Psoas muscle (tissue), 8 donors: ENCODE results near the gene SLC37A2. TPM values are rescaled to one million over a fixed set of nuclear protein-coding genes. Genes with fewer than 3 reads are reported as not detected.

Source experiments
- ATAC-seq, 4 donors: fragments of 200-7000 bp; cut with Tn5 transposase; one replicate each; pipeline ENCODE4 v1.9.1; 2020; ENCODE audit warnings: moderate library complexity in 3 of 4, mild to moderate bottlenecking in 2 of 4
- DNase-seq, 2 donors: peaks; one replicate each; pipeline ENCODE4 v3.0.0-alpha.2; 2020
- H3K27ac ChIP-seq: fragments of 200-600 bp; one replicate; pipeline ENCODE4 v1.8.0; 2022
- H3K27me3 ChIP-seq, 3 donors: fragments of 200-600 bp in 1 of 3; one replicate each; pipeline versions ENCODE4 v1.6.1 to v1.8.0; 2013 to 2022; ENCODE audit warnings: low read length in 2 of 3, mild to moderate bottlenecking in 2 of 3, moderate library complexity in 1 of 3; ENCODE audit not compliant: insufficient read depth in 3 of 3
- H3K36me3 ChIP-seq, 2 donors: fragments of 200-600 bp in 1 of 2; one replicate each; pipeline versions ENCODE4 v1.6.1 to v1.8.0; 2013 to 2022; ENCODE audit warnings: low read depth in 1 of 2, mild to moderate bottlenecking in 1 of 2, moderate library complexity in 1 of 2; ENCODE audit not compliant: insufficient read depth in 1 of 2
- H3K4me1 ChIP-seq: fragments of 200-600 bp; one replicate; pipeline ENCODE4 v1.8.0; 2022
- H3K4me3 ChIP-seq: fragments of 200-600 bp; one replicate; pipeline ENCODE4 v1.8.0; 2022; ENCODE audit warnings: mild to moderate bottlenecking
- H3K9me3 ChIP-seq: fragments of 200-600 bp; one replicate; pipeline ENCODE4 v1.8.0; 2022
- CTCF ChIP-seq: fragments of 200-600 bp; IDR thresholded peaks from one replicate; pipeline ENCODE4 v1.8.0; 2022; ENCODE audit warnings: antibody characterized with exemption
- WGBS, 3 donors: extraction: QIAGEN DNeasy Blood & Tissue Kit; methylation state at CpG; one replicate each; pipeline versions ENCODE4 v1.1.6 to v1.1.7; 2013; 5-methylcytosine and 5-hydroxymethylcytosine counted together
- intact Hi-C, 2 donors: fragments of 100-400 bp; cut with DNase I; formaldehyde crosslinking; loops; one replicate each; pipeline versions ENCODE4 v1.11.0 to v1.14.2; 2022
- polyA plus RNA-seq, 3 donors: library from polyadenylated mRNA; stranded (reverse); fragments of 200-250 nt; gene quantifications; one replicate each; pipeline ENCODE4 v1.2.3, GENCODE V29; 2013
- total RNA-seq, 4 donors: library from RNA; stranded (reverse); fragmentation: NEBNext Ultra II Directional in 2 of 4; extraction: Animal tissue kit (Norgen Biotek cat#: 25700) in 2 of 4; gene quantifications; one replicate each; pipeline versions ENCODE4 v1.2.1 to v1.2.4, GENCODE V29; 2021 to 2023
- donor health status: healthy with polysubstance abuse.
- donor health status: DM: no; HTN: no; CAD: no; lungs with moderate emphysema.
- donor health status: Bipolar disorder and iron deficiency.
- donor health status: healthy.
- donor health status: DM: yes; HTN: yes; CAD: no.
- donor health status: DM: no; HTN: no; CAD: no.
- donor health status: DM: no; HTN: no; CAD: no.
- donor health status: DM: yes; HTN: yes; CAD: no.

Gene SLC37A2
- total and polyA plus RNA-seq, 7 donors: 0.30 to 1.9 (median 1.2) TPM

GRCh38 chr11:125094731-125095130, 31.6 kb downstream of the SLC37A2 start:
- Histone ChIP-seq H3K36me3 (peaks cover 2 to 56% of the 10 kb centered on the region in 2 donors), H3K4me1 (peaks cover 8% of the 10 kb centered on the region), H3K9me3 (no peaks in the 10 kb centered on the region), H3K4me3 (no peak overlapping the region), H3K27ac (no peak overlapping the region), H3K27me3 (no peaks in the 10 kb centered on the region)
- WGBS, 3 donors: 84 to 92% (median 89%) methylated on average over 2 of the region's 2 CpGs
- intact Hi-C loops: loop anchor here (5.0 kb wide), 2 partner anchors 48 to 333 kb away; no protein-coding TSS in a partner anchor
- ATAC-seq (no peak), DNase-seq (no peak)
- TF ChIP-seq CTCF: no peak

GRCh38 chr11:125100136-125100535, 37.0 kb downstream of the SLC37A2 start:
- no peak for ATAC-seq

GRCh38 chr11:125101596-125101995, 38.5 kb downstream of the SLC37A2 start:
- DNase-seq (no peak), ATAC-seq (no peak)
- no peak for TF ChIP-seq CTCF
- Histone ChIP-seq H3K36me3 (peaks cover 2 to 60% of the 10 kb centered on the region in 2 donors), H3K27me3 (no peaks in the 10 kb centered on the region), H3K4me3 (no peak overlapping the region), H3K27ac (no peak overlapping the region), H3K9me3 (no peaks in the 10 kb centered on the region), H3K4me1 (peaks cover 6% of the 10 kb centered on the region)
- intact Hi-C loops: no loop called here
- WGBS, 3 donors: 89 to 93% (median 91%) methylated on average over 3 of the region's 3 CpGs

More at GRCh38 chr11:125100136-125100535, 37.0 kb downstream of the SLC37A2 start:
- intact Hi-C loops: no loop called here
- Histone ChIP-seq H3K4me1 (no peaks in the 10 kb centered on the region), H3K4me3 (no peak overlapping the region), H3K27me3 (no peaks in the 10 kb centered on the region), H3K27ac (no peak overlapping the region), H3K36me3 (peaks cover 2 to 74% of the 10 kb centered on the region in 2 donors), H3K9me3 (no peaks in the 10 kb centered on the region)
- 83 to 86% (median 84%) methylated on average over 2 of the region's 2 CpGs for WGBS, 3 donors
- no peak for TF ChIP-seq CTCF
- DNase-seq: no peak

- ATAC-seq (no peak), DNase-seq (no peak)
- Histone ChIP-seq H3K27ac (no peak overlapping the region), H3K4me1 (peaks cover 11% of the 10 kb centered on the region), H3K9me3 (no peaks in the 10 kb centered on the region), H3K27me3 (no peaks in the 10 kb centered on the region), H3K36me3 (peaks cover 0 to 56% of the 10 kb centered on the region in 2 donors), H3K4me3 (no peak overlapping the region)
- WGBS, 3 donors: 93 to 96% (median 95%) methylated on average over 19 of the region's 19 CpGs
- intact Hi-C loops: no loop called here
- no peak for TF ChIP-seq CTCF
Observed at GRCh38 chr11:125102025-125102424, 38.9 kb downstream of the SLC37A2 start.

GRCh38 chr11:125102510-125102909, 39.4 kb downstream of the SLC37A2 start:
- H3K4me3 ChIP-seq: no peak overlapping the region
- no peaks in the 10 kb centered on the region for H3K27me3 ChIP-seq
- no peak for TF ChIP-seq CTCF
- DNase-seq (no peak), ATAC-seq (no peak)
- H3K4me1 ChIP-seq: peaks cover 12% of the 10 kb centered on the region
- peaks cover 0 to 51% of the 10 kb centered on the region in 2 donors for H3K36me3 ChIP-seq
- H3K27ac ChIP-seq: no peak overlapping the region
- intact Hi-C loops: no loop called here
- H3K9me3 ChIP-seq: no peaks in the 10 kb centered on the region
- WGBS, 3 donors: 93 to 96% (median 95%) methylated on average over 7 of the region's 7 CpGs
